Immature natural killer cell (primary cell): Measurements from ENCODE around the gene LMNTD1. TPM values are rescaled to one million over a fixed set of nuclear protein-coding genes. Genes with fewer than 3 reads are reported as not detected.
A peak's percentile ranks its signal among the peaks of the same experiment; 100 is the strongest.

Source experiments
- DNase-seq, 3 donors: peaks; one replicate each; pipeline ENCODE4 v3.0.0; 2022; ENCODE audit warnings: mixed read lengths in 1 of 3
- H3K27ac Mint-ChIP-seq, 6 donors: one replicate each; pipeline ENCODE4 v1.8.0; 2020; ENCODE audit warnings: mixed read lengths in 6 of 6, mild to moderate bottlenecking in 5 of 6, inconsistent platforms in 4 of 6, moderate library complexity in 3 of 6
- H3K27me3 Mint-ChIP-seq, 3 donors: one replicate each; pipeline ENCODE4 v1.8.0; 2020 to 2021; ENCODE audit warnings: low read depth in 3 of 3, mild to moderate bottlenecking in 3 of 3, mixed read lengths in 3 of 3, moderate library complexity in 3 of 3, inconsistent platforms in 1 of 3
- H3K36me3 Mint-ChIP-seq, 3 donors: one replicate each; pipeline ENCODE4 v1.8.0; 2020; ENCODE audit warnings: mixed read lengths in 3 of 3, inconsistent platforms in 2 of 3, mild to moderate bottlenecking in 2 of 3
- H3K4me1 Mint-ChIP-seq, 2 donors: one replicate each; pipeline ENCODE4 v1.8.0; 2020; ENCODE audit warnings: inconsistent platforms in 2 of 2, mild to moderate bottlenecking in 2 of 2, mixed read lengths in 2 of 2, moderate library complexity in 1 of 2
- H3K4me3 Mint-ChIP-seq, 5 donors: one replicate each; pipeline ENCODE4 v1.8.0; 2020; ENCODE audit warnings: mild to moderate bottlenecking in 5 of 5, mixed read lengths in 5 of 5, inconsistent platforms in 3 of 5, moderate library complexity in 3 of 5
- H3K9me3 Mint-ChIP-seq, 6 donors: one replicate each; pipeline ENCODE4 v1.8.0; 2020; ENCODE audit warnings: mild to moderate bottlenecking in 6 of 6, mixed read lengths in 6 of 6, inconsistent platforms in 4 of 6, moderate library complexity in 3 of 6
- polyA plus RNA-seq, 3 donors: library from polyadenylated mRNA; unstranded; fragments of 300-500 nt; fragmentation: Illumina TruSeq; gene quantifications; one replicate each; pipeline ENCODE4 v1.2.3, GENCODE V29; 2021

The LMNTD1 gene
- polyA plus RNA-seq, 3 donors from 2014 or later: not detected

DNA sequence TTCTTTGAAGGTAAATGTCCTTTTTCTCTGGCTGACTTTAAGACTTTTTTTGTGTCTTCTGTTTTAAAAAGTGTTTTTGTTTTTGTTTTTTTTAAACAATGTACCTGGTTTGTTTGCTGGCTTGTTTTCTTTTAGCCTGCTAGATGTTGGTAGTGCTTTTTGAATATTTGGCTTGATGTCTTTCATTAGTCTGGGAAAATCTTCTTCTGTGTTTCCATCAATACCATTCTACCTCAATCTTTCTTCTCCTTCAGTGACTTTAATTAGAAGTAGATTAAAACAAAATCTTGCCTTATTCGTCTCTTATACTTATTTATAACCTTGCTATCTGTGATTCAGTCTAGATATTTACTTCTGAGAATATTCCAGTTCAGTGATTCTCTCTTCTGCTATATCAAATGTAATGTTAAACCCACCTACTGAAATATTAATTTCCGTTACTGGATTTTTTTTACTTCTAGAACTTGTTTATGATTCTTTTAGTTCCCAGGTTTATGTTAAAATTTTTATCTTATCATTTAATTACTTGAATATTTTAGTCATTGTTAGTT, 21.5 kb downstream of the LMNTD1 start:
- peaks cover 0 to 3% (median 3%) of the 10 kb centered on the region in 3 donors for H3K36me3 Mint-ChIP-seq
- peaks cover 0 to 3% (median 1%) of the 10 kb centered on the region in 3 donors for H3K27me3 Mint-ChIP-seq
- H3K4me3 Mint-ChIP-seq: no peak overlapping the region
- H3K4me1 Mint-ChIP-seq: peaks cover 2 to 8% of the 10 kb centered on the region in 2 donors
- DNase-seq: no peak
- H3K27ac Mint-ChIP-seq: no peak overlapping the region
- no peaks in the 10 kb centered on the region for H3K9me3 Mint-ChIP-seq

DNA sequence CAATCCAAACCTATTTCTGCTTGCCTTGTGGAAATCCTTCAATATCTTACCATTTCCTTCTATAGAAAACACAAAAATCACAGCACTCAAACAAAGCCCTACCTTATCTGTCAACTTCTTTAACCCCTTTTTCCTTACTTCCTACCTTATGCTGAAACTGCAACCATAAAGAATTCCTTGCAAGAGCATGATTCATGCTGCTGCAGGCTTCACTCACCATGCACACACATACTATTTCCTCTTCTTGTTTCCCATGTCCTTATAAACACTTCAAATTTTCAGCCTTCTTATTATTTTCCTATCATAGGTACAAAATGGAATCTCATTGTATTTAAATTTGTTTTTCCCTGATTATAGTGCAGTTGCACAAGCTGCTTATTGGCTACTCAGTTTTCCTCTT, 23.3 kb downstream of the LMNTD1 start:
- peaks cover 0 to 1% (median 0%) of the 10 kb centered on the region in 3 donors for H3K27me3 Mint-ChIP-seq
- H3K36me3 Mint-ChIP-seq: peaks cover 0 to 3% (median 0%) of the 10 kb centered on the region in 3 donors
- no peak overlapping the region for H3K4me3 Mint-ChIP-seq
- H3K27ac Mint-ChIP-seq: no peak overlapping the region
- H3K9me3 Mint-ChIP-seq: no peaks in the 10 kb centered on the region
- no peak for DNase-seq
- peaks cover 2 to 11% of the 10 kb centered on the region in 2 donors for H3K4me1 Mint-ChIP-seq

DNA sequence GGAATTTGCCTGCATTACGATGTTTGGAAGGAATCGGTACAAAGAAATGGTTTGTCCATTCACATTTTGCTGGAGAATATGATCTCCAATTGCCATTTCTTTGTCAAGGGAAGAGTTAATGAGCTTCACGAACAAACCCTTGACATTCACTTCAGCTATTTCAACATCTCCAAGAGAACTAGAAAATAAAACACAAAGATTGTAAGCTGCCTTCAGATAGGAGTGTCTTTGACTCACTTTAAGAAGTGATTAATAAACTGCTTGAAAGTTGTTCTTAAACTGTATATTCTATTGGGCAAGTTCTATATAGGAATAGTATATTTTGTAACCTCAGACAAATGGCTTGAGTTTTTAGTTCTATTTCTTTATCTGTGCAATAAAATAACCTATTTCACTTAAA, 26.3 kb downstream of the LMNTD1 start:
- Mint-ChIP-seq H3K4me1 (peaks cover 2 to 11% of the 10 kb centered on the region in 2 donors), H3K27me3 (peaks cover 0 to 2% (median 0%) of the 10 kb centered on the region in 3 donors), H3K27ac (no peak overlapping the region), H3K9me3 (no peaks in the 10 kb centered on the region), H3K4me3 (no peak overlapping the region), H3K36me3 (no peaks in the 10 kb centered on the region)
- no peak for DNase-seq

DNA sequence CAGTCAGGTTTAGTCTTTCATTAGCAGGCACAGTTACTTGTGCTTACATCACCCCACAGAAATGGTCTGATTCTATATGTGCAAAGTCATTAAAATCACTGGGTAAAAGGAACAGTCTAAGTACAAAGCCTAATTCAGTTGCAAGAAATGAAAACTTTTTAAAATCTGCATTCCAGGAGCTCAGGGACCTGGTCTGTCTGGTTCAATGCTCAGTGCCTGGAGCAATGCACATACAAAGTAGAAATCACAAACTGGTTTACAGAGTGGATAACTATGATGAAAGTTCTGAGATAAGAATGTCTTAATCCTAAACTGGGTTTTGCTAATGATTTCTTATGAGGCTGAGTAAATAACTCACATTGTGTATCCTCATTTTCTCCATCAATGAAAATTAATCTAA, 28.7 kb downstream of the LMNTD1 start:
- no peak overlapping the region for H3K4me3 Mint-ChIP-seq
- H3K36me3 Mint-ChIP-seq: no peaks in the 10 kb centered on the region
- peaks cover 4 to 11% of the 10 kb centered on the region in 2 donors for H3K4me1 Mint-ChIP-seq
- H3K9me3 Mint-ChIP-seq: no peaks in the 10 kb centered on the region
- H3K27me3 Mint-ChIP-seq: peaks cover 0 to 2% (median 0%) of the 10 kb centered on the region in 3 donors
- no peak overlapping the region for H3K27ac Mint-ChIP-seq
- no peak for DNase-seq

DNA sequence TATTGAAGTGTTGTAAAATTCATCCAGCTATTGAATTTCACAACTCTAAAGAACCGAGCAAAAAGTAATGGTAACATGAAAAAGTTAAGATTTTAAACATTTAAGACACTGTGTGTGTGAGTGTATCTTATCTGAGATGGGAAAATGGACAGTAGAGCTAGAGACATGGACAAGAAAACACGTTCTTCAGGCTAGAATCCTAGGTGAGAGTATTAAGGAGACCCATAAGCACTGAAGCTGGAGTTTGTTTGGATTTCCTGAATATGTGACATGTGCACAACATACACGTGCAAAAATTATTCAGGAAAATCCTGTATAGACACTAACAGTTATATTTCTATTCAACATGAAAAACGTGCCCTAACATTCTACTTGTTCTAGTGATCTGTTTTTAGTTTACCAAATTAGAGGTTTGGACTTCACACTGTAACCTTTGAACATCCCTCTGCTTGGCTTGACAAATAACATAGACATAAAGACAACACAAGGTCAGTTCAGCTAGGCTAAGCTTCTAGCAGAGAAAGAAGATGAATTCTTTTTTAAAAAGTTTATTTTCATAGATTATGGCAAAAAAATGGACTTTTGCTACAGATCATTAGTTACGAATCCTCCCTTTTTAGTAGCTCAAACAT, 31.3 kb downstream of the LMNTD1 start:
- Mint-ChIP-seq H3K36me3 (no peaks in the 10 kb centered on the region), H3K4me1 (peaks cover 19 to 22% of the 10 kb centered on the region in 2 donors), H3K4me3 (no peak overlapping the region), H3K27me3 (peaks cover 0 to 2% (median 2%) of the 10 kb centered on the region in 3 donors), H3K27ac (no peak overlapping the region), H3K9me3 (no peaks in the 10 kb centered on the region)
- DNase-seq: no peak

DNA sequence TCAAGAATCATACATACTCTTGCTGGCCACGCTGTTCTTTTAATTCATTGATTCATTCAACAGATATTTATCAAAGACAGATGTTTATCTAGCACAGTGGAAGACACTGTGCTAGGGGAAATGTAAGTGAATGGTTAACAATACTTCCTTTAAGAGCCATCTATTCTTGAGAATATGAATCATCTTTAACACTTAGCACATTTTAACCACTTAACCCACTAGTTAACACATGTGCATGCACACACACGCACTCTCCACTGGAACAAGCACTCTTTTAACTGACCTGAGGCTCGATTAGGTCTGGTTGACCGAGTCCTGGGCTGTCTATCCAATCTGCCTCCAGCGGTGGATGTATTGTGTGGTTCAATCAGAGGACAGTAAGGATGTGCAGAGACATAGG, 34.6 kb downstream of the LMNTD1 start:
- H3K9me3 Mint-ChIP-seq: no peaks in the 10 kb centered on the region
- H3K27ac Mint-ChIP-seq: peak overlapping the region; percentile 2 to 75 (median 26)
- peaks cover under 1 to 6% (median 1%) of the 10 kb centered on the region in 3 donors for H3K27me3 Mint-ChIP-seq
- peak; percentile 55 to 63 (median 56) for DNase-seq
- peaks cover 0 to 4% (median 0%) of the 10 kb centered on the region in 3 donors for H3K36me3 Mint-ChIP-seq
- peak overlapping the region; percentile 67 to 87 (median 79) for H3K4me3 Mint-ChIP-seq
- H3K4me1 Mint-ChIP-seq: peaks cover 21 to 23% of the 10 kb centered on the region in 2 donors

DNA sequence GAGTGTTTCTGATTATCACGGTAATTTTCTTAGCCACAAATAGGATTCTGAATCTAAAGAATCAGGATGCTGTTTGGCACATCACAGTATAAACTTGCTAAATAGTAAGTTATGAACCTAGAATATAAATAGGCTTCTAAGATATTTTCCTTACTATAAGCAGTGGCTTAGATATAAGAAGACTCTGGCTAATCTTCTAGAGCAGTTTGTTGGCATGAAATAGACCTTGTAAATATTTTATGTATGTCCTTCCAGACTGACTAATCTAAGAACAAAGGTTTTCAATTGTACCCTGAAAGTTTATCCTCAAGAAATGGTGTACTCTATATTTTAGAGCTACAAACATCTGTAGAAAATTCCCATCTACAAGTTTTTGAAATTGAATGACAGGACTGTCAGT, 48.3 kb downstream of the LMNTD1 start:
- Mint-ChIP-seq H3K9me3 (no peaks in the 10 kb centered on the region), H3K4me3 (no peak overlapping the region), H3K4me1 (no peaks in the 10 kb centered on the region), H3K27ac (no peak overlapping the region), H3K36me3 (no peaks in the 10 kb centered on the region), H3K27me3 (peaks cover 0 to 8% (median 2%) of the 10 kb centered on the region in 3 donors)
- DNase-seq: no peak

DNA sequence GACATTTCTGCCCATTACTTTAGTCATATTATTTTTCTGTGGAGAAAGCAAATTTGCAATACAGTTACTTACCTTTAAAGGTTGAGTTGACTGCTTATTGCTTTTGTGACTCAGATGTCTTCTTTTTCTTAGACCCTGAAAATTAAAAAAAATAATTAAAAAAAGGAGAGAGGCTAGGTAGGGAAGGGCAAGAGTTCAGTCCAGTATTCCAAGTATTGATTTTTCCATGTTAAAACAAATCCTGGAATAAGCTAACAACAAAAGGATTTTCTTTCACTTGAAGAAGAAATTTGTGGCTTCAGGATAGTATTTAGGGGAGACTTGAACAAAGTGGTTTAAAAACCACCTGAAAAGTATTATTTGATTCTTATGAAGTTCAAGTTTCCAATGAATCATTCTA, 49.4 kb downstream of the LMNTD1 start:
- H3K4me3 Mint-ChIP-seq: no peak overlapping the region
- DNase-seq: no peak
- H3K4me1 Mint-ChIP-seq: no peaks in the 10 kb centered on the region
- no peaks in the 10 kb centered on the region for H3K36me3 Mint-ChIP-seq
- H3K27me3 Mint-ChIP-seq: peaks cover 0 to 6% (median 2%) of the 10 kb centered on the region in 3 donors
- no peaks in the 10 kb centered on the region for H3K9me3 Mint-ChIP-seq
- H3K27ac Mint-ChIP-seq: no peak overlapping the region

DNA sequence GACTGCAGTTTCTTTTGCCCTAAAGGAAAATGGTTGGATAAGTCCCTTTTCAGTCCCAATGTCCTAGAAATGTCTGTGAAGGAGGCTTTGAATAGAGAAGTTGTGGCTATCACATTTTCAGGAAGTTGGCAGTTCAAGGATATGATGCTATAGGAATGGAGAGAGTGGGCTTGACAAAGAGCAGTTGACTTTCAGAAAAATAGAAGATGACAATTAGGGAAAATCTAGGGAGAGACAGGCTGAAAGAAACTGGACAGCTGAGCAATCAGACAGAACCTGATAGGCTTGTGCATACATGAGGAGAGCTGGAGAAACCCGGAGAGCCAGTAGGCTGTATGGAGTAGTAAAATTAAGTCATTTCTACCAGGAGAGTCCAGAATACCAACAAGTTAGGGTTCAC, 50.5 kb downstream of the LMNTD1 start:
- no peaks in the 10 kb centered on the region for H3K36me3 Mint-ChIP-seq
- no peaks in the 10 kb centered on the region for H3K4me1 Mint-ChIP-seq
- H3K27ac Mint-ChIP-seq: no peak overlapping the region
- H3K27me3 Mint-ChIP-seq: peaks cover 2 to 6% (median 2%) of the 10 kb centered on the region in 3 donors
- H3K9me3 Mint-ChIP-seq: no peaks in the 10 kb centered on the region
- no peak for DNase-seq
- H3K4me3 Mint-ChIP-seq: no peak overlapping the region

DNA sequence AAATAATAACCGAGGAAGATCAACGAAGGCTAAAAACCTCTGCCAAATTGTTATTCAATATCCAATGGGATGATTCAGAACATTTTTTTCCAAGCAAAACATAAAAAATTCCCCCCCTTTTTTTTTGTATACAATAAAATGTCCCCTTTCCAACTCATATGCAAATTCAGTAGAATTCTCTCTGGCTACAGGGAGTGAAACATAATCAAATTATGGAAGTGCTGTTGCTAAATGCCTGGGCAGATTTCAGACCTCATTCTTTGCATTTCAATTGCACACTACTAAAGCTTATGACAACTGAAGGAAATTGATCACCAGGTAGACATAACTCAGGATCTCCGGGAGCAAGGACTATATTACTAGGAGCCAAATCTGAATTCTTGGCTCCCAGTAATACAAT, 51.0 kb downstream of the LMNTD1 start:
- H3K27ac Mint-ChIP-seq: no peak overlapping the region

DNA sequence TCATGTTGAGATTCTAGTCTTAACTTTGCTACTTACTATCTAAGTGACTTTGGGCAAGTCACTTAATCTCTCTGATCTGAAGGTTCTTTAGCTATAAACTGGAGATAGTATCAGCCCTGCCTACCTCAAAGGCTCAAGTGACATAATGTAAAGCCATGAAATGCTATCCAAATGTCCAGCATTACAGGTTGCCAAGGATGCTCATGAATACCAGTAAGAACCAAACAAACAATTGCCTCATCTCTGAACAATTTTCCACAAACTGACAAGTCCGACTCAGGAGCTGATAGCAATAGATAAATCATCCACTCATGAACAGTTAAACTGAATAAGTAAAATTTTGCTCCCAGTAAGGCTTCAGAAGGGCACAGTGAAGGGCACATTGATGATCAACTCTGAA, 51.5 kb downstream of the LMNTD1 start:
- no peak for DNase-seq
- Mint-ChIP-seq H3K4me3 (no peak overlapping the region), H3K36me3 (no peaks in the 10 kb centered on the region), H3K27me3 (peaks cover 2 to 6% (median 2%) of the 10 kb centered on the region in 3 donors), H3K9me3 (no peaks in the 10 kb centered on the region), H3K4me1 (peaks cover 4 to 6% of the 10 kb centered on the region in 2 donors), H3K27ac (no peak overlapping the region)

More for the DNA sequence above, 51.0 kb downstream of the LMNTD1 start:
- H3K36me3 Mint-ChIP-seq: no peaks in the 10 kb centered on the region
- no peak for DNase-seq
- no peak overlapping the region for H3K4me3 Mint-ChIP-seq
- H3K27me3 Mint-ChIP-seq: peaks cover 2 to 6% (median 2%) of the 10 kb centered on the region in 3 donors
- H3K9me3 Mint-ChIP-seq: no peaks in the 10 kb centered on the region
- no peaks in the 10 kb centered on the region for H3K4me1 Mint-ChIP-seq

DNA sequence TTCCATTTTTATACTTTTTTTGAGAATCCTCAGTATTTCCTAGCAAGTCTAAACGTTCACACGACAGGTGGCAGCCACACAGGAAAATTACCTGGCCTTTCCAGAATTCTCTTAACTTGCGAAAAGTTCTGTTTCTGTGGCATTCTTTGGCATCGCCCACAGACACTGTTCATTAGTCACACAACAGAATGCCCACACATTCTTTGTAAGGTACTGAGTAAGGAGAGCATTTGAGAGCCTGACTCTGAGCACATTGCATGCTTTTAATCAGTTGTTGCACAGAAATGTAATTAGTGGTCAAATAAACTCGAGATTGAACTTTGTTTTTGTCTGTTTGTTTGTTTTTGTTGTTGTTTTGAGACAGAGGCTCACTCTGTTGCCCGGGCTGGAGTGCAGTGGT, 52.4 kb downstream of the LMNTD1 start:
- Mint-ChIP-seq H3K36me3 (no peaks in the 10 kb centered on the region), H3K9me3 (no peaks in the 10 kb centered on the region), H3K27ac (no peak overlapping the region), H3K4me1 (peaks cover 13 to 15% of the 10 kb centered on the region in 2 donors), H3K4me3 (no peak overlapping the region), H3K27me3 (peaks cover 2% of the 10 kb centered on the region in 3 donors)
- DNase-seq: no peak

DNA sequence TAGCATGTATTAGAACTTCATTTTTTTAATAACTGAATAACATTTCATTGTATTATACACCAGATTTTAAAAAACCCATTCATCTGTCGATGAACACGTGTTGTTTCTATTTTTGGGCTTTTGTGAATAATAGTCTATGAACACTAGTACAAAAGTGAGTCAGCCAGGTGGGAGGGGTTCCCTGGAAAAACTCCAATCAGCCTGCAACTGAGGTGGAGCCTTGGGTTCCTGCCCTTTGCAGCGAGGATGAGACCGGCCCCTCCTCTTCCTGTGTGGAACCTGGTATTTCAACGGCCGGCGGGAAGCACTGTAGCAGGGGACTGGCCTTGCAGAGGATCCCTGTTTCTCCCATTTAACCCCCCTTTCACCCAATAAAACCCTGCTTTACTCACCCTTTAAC, 56.1 kb downstream of the LMNTD1 start:
- DNase-seq: no peak
- Mint-ChIP-seq H3K27me3 (peaks cover 0 to 3% (median 2%) of the 10 kb centered on the region in 3 donors), H3K4me1 (peaks cover 18 to 24% of the 10 kb centered on the region in 2 donors), H3K4me3 (no peak overlapping the region), H3K9me3 (no peaks in the 10 kb centered on the region), H3K36me3 (no peaks in the 10 kb centered on the region), H3K27ac (no peak overlapping the region)

DNA sequence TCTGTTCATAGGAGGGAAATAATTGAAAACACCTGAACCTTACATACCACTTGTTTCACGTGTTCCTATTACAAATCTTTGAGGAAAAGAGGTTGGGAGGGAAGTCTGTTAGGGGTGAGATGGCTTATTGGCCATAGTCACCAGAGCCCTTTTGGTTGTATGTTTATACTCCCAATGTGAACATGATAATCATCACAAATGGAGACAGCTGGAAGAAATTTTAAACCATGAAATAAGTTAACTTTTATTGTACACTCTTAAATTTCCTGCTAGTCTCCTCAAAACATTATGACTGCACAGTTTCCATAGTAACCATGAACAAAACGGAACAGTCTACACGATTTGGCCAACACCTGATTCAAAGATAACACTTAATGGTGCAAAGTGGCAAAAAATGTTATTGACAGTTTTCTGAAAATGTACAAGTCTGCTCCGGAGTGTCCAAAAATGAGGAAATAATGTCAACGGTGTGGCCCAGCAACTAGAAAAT, 56.9 kb downstream of the LMNTD1 start:
- H3K9me3 Mint-ChIP-seq: no peaks in the 10 kb centered on the region
- no peaks in the 10 kb centered on the region for H3K36me3 Mint-ChIP-seq
- peak overlapping the region in 4 of 6 donors; percentile 50 to 79 (median 52) for H3K27ac Mint-ChIP-seq
- peaks cover 18 to 24% of the 10 kb centered on the region in 2 donors for H3K4me1 Mint-ChIP-seq
- DNase-seq: peak; percentile 28 to 49 (median 41)
- peaks cover 0 to 3% (median 0%) of the 10 kb centered on the region in 3 donors for H3K27me3 Mint-ChIP-seq
- peak overlapping the region in 1 of 5 donors; percentile 5 for H3K4me3 Mint-ChIP-seq
